Measurements from ENCODE around the gene ROBO2.
"Not testable (repeated sequence)": the region's sequence is repeated elsewhere in the genome, so short reads cannot be mapped to it uniquely, and the experiment has no call there.

ROBO2 gene

DNA sequence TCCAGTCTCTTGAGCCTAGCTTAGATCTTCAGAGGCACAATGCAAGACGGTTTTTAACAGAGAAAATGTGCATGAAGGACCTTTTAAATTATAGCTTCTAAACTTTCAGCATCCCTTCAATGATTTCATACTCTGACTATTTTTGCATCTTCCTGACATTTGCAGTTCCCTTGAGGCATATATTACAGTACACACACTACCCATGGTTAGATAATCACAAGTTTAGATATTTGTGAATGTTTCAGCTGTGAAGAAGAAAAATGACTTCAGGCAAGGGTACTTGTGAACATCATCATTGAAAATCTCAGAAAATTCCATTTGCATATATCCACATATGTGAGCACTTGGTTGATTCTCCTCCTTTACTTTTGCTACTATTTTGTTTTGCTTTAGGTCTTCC lies 341.5 kb downstream of the ROBO2 start:
- no peak for DNase-seq (ENCODE audit: low read depth)
- no peak overlapping the region for H3K4me3 ChIP-seq (ENCODE audit: low read depth, low read length)
- TF ChIP-seq, protein P1, sequence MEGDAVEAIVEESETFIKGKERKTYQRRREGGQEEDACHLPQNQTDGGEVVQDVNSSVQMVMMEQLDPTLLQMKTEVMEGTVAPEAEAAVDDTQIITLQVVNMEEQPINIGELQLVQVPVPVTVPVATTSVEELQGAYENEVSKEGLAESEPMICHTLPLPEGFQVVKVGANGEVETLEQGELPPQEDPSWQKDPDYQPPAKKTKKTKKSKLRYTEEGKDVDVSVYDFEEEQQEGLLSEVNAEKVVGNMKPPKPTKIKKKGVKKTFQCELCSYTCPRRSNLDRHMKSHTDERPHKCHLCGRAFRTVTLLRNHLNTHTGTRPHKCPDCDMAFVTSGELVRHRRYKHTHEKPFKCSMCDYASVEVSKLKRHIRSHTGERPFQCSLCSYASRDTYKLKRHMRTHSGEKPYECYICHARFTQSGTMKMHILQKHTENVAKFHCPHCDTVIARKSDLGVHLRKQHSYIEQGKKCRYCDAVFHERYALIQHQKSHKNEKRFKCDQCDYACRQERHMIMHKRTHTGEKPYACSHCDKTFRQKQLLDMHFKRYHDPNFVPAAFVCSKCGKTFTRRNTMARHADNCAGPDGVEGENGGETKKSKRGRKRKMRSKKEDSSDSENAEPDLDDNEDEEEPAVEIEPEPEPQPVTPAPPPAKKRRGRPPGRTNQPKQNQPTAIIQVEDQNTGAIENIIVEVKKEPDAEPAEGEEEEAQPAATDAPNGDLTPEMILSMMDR (IDR thresholded peaks at IDR 0.05; ENCODE audit: control insufficient read depth, extremely low read depth, insufficient read depth): no peak

DNA sequence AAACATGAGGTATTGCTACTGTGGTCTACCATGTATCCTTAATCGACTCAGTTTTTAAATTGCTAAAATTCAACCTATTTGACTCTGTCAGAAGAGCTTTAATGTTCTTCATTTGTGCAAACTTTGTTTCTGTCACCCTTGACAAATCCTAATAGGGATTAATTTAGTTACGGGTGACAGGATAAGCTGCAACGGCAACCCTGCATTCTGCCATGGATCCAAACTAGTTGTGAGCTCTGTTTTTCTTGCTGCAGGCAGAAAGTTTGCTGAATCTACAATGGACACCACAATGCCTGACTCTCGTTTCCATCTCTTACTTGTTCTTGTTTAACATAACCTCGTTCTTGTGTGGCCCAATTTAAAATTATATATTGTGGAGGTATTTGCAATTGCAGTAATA lies 352.3 kb downstream of the ROBO2 start:
- H3K4me3 ChIP-seq (ENCODE audit: low read depth, low read length): no peak overlapping the region
- no peak for DNase-seq (ENCODE audit: low read depth)
- TF ChIP-seq, protein P1 (IDR thresholded peaks at IDR 0.05; ENCODE audit: control insufficient read depth, extremely low read depth, insufficient read depth): no peak

DNA sequence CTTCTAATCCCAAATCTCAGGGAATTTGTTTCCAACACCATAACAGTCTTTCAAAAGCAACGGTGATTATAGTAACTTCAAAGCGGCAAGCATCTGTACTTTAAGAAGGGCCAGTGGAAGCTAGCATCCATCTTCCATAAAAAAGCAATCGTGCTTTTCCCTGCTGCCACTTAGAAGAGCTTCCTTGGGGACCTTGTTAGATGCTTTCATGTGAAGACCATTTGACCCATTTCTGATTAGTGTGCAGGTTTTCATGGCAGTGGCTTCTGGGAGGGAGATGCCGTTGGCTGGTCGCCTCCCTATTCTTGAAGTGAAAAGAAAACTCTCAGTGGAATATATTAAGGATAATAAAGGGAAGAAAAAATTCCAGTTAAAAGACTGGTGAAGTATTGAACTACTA lies 354.1 kb downstream of the ROBO2 start:
- TF ChIP-seq, protein P1 (IDR thresholded peaks at IDR 0.05; ENCODE audit: control insufficient read depth, extremely low read depth, insufficient read depth): no peak
- no peak for DNase-seq (ENCODE audit: low read depth)
- H3K4me3 ChIP-seq (ENCODE audit: low read depth, low read length): no peak overlapping the region

DNA sequence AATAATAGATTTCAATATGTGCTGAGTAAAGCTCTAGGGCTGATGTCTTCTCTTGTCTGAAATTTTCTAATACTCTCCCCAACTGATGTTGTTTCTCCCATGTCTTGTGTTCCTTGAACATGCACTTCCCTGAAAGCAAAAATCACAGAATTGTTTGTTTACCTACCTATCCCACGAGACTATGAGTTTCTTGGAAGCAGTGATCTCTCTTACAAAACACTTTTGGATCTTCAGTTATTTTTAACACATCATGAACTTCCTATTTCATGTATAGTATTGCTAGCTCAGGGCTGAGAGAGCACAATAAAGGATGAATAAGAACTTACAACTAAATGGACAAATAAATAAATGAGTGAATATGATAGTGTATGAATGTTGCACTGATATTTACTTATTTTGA lies 365.0 kb downstream of the ROBO2 start:
- DNase-seq (ENCODE audit: low read depth): no peak
- H3K4me3 ChIP-seq (ENCODE audit: low read depth, low read length): no peak overlapping the region
- TF ChIP-seq, protein P1 (IDR thresholded peaks at IDR 0.05; ENCODE audit: control insufficient read depth, extremely low read depth, insufficient read depth): no peak

DNA sequence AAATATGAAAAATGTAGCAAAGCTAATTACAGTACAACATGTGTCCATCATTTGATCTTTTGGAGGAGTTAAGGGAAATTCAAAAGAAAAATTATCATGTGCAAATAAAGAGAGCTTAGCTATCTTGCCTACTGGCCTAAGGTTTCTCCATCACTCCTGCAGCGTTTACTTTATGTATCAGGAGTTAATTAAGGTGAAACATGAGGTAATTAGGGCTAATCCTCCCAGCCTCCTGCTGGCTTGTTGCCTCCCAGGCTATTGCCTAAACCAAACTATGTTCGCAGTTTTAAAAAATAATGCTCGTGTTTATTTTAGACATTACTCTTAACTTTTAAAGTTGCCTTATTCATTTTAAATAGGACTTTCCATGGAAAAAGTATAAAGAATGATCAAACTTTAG lies 367.5 kb downstream of the ROBO2 start:
- TF ChIP-seq, protein P1 (IDR thresholded peaks at IDR 0.05; ENCODE audit: control insufficient read depth, extremely low read depth, insufficient read depth): no peak
- DNase-seq (ENCODE audit: low read depth): no peak
- H3K4me3 ChIP-seq (ENCODE audit: low read depth, low read length): no peak overlapping the region

DNA sequence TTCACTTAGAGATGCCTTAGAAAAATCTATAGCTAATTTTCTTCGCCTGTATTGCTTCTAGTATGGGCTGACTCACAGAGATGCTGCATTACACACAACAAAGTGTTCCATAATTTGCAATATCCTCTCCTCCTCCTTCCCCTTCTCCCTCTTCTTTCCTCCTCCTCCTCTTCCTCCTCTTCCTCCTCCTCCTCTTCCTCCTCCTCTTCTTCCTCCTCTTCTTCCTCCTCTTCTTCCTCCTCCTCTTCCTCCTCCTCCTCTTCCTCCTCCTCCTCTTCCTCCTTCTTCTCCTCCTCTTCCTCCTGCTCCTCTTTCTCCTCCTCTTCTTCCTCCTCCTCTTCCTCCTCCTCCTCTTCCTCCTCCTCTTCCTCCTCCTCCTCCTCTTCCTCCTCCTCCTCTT lies 370.4 kb downstream of the ROBO2 start:
- not testable (repeated sequence) for H3K4me3 ChIP-seq (ENCODE audit: low read depth, low read length); DNase-seq (ENCODE audit: low read depth)

DNA sequence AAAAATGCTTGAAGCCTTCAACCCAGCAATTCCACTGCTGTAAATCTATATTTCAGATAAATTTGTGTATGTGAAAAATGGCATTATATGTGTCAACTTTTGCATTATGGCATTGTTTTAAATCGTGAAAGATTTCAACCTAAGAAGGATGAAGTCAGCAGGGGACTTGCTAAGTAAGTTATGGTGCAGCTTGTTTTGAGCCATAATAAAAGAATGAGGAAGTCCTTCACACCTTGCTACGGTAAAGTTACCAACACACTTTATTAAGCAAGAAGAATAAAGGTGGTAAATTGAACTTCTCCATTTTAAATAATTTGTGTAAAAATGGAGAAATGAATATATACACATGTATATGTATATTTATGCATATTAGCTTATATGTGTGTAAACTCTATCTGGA lies 371.4 kb downstream of the ROBO2 start:
- TF ChIP-seq, protein P1 (IDR thresholded peaks at IDR 0.05; ENCODE audit: control insufficient read depth, extremely low read depth, insufficient read depth): no peak
- DNase-seq (ENCODE audit: low read depth): no peak
- no peak overlapping the region for H3K4me3 ChIP-seq (ENCODE audit: low read depth, low read length)
